Activated T-cell treated with anti-CD3 and anti-CD28 coated beads, Interleukin-2, amount 50 U/mL, for 4 hours (primary cell): Measurements from ENCODE around the gene SCAF8. TPM values are rescaled to one million over a fixed set of nuclear protein-coding genes. Genes with fewer than 3 reads are reported as not detected.

ENCODE experiments used
- ATAC-seq, 2 donors: fragments of 200-7000 bp; cut with Tn5 transposase; one replicate each; pipeline ENCODE4 v1.10.0; 2021
- DNase-seq: peaks from one replicate; pipeline ENCODE4 v3.0.0-alpha.2; 2020
- H3K27me3 Mint-ChIP-seq: one replicate; pipeline ENCODE4 v1.8.0; 2021; ENCODE audit warnings: low read depth, mixed read lengths
- H3K36me3 Mint-ChIP-seq: one replicate; pipeline ENCODE4 v1.8.0; 2022; ENCODE audit warnings: mixed read lengths; ENCODE audit not compliant: insufficient read depth
- H3K4me1 Mint-ChIP-seq: one replicate; pipeline ENCODE4 v1.8.0; 2021; ENCODE audit warnings: low read depth, mixed read lengths
- H3K4me3 Mint-ChIP-seq: one replicate; pipeline ENCODE4 v1.8.0; 2021; ENCODE audit warnings: mild to moderate bottlenecking, moderate library complexity, mixed read lengths
- H3K9me3 Mint-ChIP-seq: one replicate; pipeline ENCODE4 v1.8.0; 2021; ENCODE audit warnings: mixed read lengths
- total RNA-seq, 3 donors: library from RNA; stranded (reverse); gene quantifications; one replicate each; pipeline ENCODE4 v1.2.1, GENCODE V29; 2021

SCAF8 gene
- total RNA-seq, 3 donors from 2014 or later = 39.1 to 43.4 (median 43.1) TPM

- Mint-ChIP-seq H3K27me3 (no peaks in the 10 kb centered on the region), H3K36me3 (peaks cover 8% of the 10 kb centered on the region), H3K4me1 (peaks cover 4% of the 10 kb centered on the region), H3K4me3 (no peak overlapping the region), H3K9me3 (no peaks in the 10 kb centered on the region)
- DNase-seq (no peak), ATAC-seq (no peak)
These were observed 128.6 kb downstream of the SCAF8 start for GRCh38 chr6:154861825-154862224.

- no peaks in the 10 kb centered on the region for H3K9me3 Mint-ChIP-seq
- H3K4me1 Mint-ChIP-seq = peaks cover 4% of the 10 kb centered on the region
- DNase-seq (no peak), ATAC-seq (no peak)
- no peaks in the 10 kb centered on the region for H3K27me3 Mint-ChIP-seq
- no peak overlapping the region for H3K4me3 Mint-ChIP-seq
- H3K36me3 Mint-ChIP-seq = peaks cover 8% of the 10 kb centered on the region
These were observed 129.3 kb downstream of the SCAF8 start for GRCh38 chr6:154862536-154862935.

- H3K9me3 Mint-ChIP-seq = no peaks in the 10 kb centered on the region
- DNase-seq (no peak), ATAC-seq (no peak)
- H3K4me1 Mint-ChIP-seq = peaks cover 4% of the 10 kb centered on the region
- no peak overlapping the region for H3K4me3 Mint-ChIP-seq
- H3K36me3 Mint-ChIP-seq = peaks cover 8% of the 10 kb centered on the region
- H3K27me3 Mint-ChIP-seq = no peaks in the 10 kb centered on the region
These were observed 130.8 kb downstream of the SCAF8 start for GRCh38 chr6:154864066-154864430.

- peaks cover 6% of the 10 kb centered on the region for H3K36me3 Mint-ChIP-seq
- no peak for DNase-seq
- peaks cover 4% of the 10 kb centered on the region for H3K4me1 Mint-ChIP-seq
- H3K9me3 Mint-ChIP-seq = no peaks in the 10 kb centered on the region
- no peak overlapping the region for H3K4me3 Mint-ChIP-seq
- no peak for ATAC-seq
- no peaks in the 10 kb centered on the region for H3K27me3 Mint-ChIP-seq
These were observed 132.1 kb downstream of the SCAF8 start for GRCh38 chr6:154865291-154865690.

GRCh38 chr6:154868143-154868594 lies 135.0 kb downstream of the SCAF8 start:
- Mint-ChIP-seq H3K9me3 (no peaks in the 10 kb centered on the region), H3K4me3 (no peak overlapping the region), H3K4me1 (peaks cover 4% of the 10 kb centered on the region), H3K36me3 (peaks cover 10% of the 10 kb centered on the region), H3K27me3 (no peaks in the 10 kb centered on the region)
- ATAC-seq (peak; percentile 34 to 48), DNase-seq (no peak)

GRCh38 chr6:154872542-154873114 lies 139.4 kb downstream of the SCAF8 start:
- H3K4me3 Mint-ChIP-seq = no peak overlapping the region
- no peaks in the 10 kb centered on the region for H3K27me3 Mint-ChIP-seq
- no peak for DNase-seq
- no peaks in the 10 kb centered on the region for H3K9me3 Mint-ChIP-seq
- peaks cover 2% of the 10 kb centered on the region for H3K4me1 Mint-ChIP-seq
- ATAC-seq = no peak
- peaks cover 8% of the 10 kb centered on the region for H3K36me3 Mint-ChIP-seq

- H3K9me3 Mint-ChIP-seq = no peaks in the 10 kb centered on the region
- H3K4me1 Mint-ChIP-seq = peaks cover 5% of the 10 kb centered on the region
- no peak for ATAC-seq
- DNase-seq = no peak
- no peak overlapping the region for H3K4me3 Mint-ChIP-seq
- peaks cover 10% of the 10 kb centered on the region for H3K36me3 Mint-ChIP-seq
- no peaks in the 10 kb centered on the region for H3K27me3 Mint-ChIP-seq
These were observed 140.3 kb downstream of the SCAF8 start for GRCh38 chr6:154873546-154873945.

GRCh38 chr6:154874773-154875592 lies 141.8 kb downstream of the SCAF8 start:
- no peak for ATAC-seq
- H3K36me3 Mint-ChIP-seq = peaks cover 20% of the 10 kb centered on the region
- H3K9me3 Mint-ChIP-seq = no peaks in the 10 kb centered on the region
- H3K4me1 Mint-ChIP-seq = peaks cover 5% of the 10 kb centered on the region
- DNase-seq = no peak
- H3K4me3 Mint-ChIP-seq = no peak overlapping the region
- no peaks in the 10 kb centered on the region for H3K27me3 Mint-ChIP-seq

- Mint-ChIP-seq H3K4me1 (peaks cover 5% of the 10 kb centered on the region), H3K9me3 (no peaks in the 10 kb centered on the region), H3K27me3 (no peaks in the 10 kb centered on the region), H3K4me3 (no peak overlapping the region), H3K36me3 (peaks cover 20% of the 10 kb centered on the region)
- no peak for DNase-seq
- no peak for ATAC-seq
These were observed 143.5 kb downstream of the SCAF8 start for GRCh38 chr6:154876486-154877280.

- no peaks in the 10 kb centered on the region for H3K27me3 Mint-ChIP-seq
- ATAC-seq = no peak
- peaks cover 23% of the 10 kb centered on the region for H3K36me3 Mint-ChIP-seq
- H3K4me1 Mint-ChIP-seq = peaks cover 5% of the 10 kb centered on the region
- H3K4me3 Mint-ChIP-seq = no peak overlapping the region
- no peaks in the 10 kb centered on the region for H3K9me3 Mint-ChIP-seq
- DNase-seq = no peak
These were observed 145.8 kb downstream of the SCAF8 start for GRCh38 chr6:154878871-154879491.

GRCh38 chr6:154882107-154882506 lies 148.9 kb downstream of the SCAF8 start:
- peaks cover 3% of the 10 kb centered on the region for H3K4me1 Mint-ChIP-seq

More at GRCh38 chr6:154882107-154882506, 148.9 kb downstream of the SCAF8 start:
- DNase-seq = no peak
- no peak for ATAC-seq
- Mint-ChIP-seq H3K36me3 (peaks cover 24% of the 10 kb centered on the region), H3K4me3 (no peak overlapping the region), H3K27me3 (no peaks in the 10 kb centered on the region), H3K9me3 (no peaks in the 10 kb centered on the region)
